ENCODE data around the gene GRID2.

GRID2 gene

GRCh38 chr4:93747220-93747619 lies 1443.5 kb downstream of the GRID2 start:
- Histone ChIP-seq H3K27ac (no peak overlapping the region), H3K36me3 (ENCODE audit: control insufficient read depth, insufficient read depth, low read length) (no peaks in the 10 kb centered on the region), H3K4me1 (no peaks in the 10 kb centered on the region), H3K79me2 (no peaks in the 10 kb centered on the region), H3K4me2 (ENCODE audit: low read length) (no peak overlapping the region), H3K4me3 (ENCODE audit: low read depth, low read length) (no peak overlapping the region), H2AFZ (no peak overlapping the region), H3K27me3 (ENCODE audit: control insufficient read depth, insufficient read depth, low read length) (no peaks in the 10 kb centered on the region), H3K9me3 (ENCODE audit: control insufficient read depth, low read length) (no peaks in the 10 kb centered on the region), H3K9ac (no peak overlapping the region)
- no peak for TF ChIP-seq CTCF (IDR thresholded peaks at IDR 0.05)

GRCh38 chr4:93748373-93749291 lies 1444.9 kb downstream of the GRID2 start:
- TF ChIP-seq CTCF (IDR thresholded peaks at IDR 0.05) = no peak
- Histone ChIP-seq H3K27me3 (ENCODE audit: control insufficient read depth, insufficient read depth, low read length) (no peaks in the 10 kb centered on the region), H3K36me3 (ENCODE audit: control insufficient read depth, insufficient read depth, low read length) (no peaks in the 10 kb centered on the region), H3K9ac (no peak overlapping the region), H3K4me3 (ENCODE audit: low read depth, low read length) (no peak overlapping the region), H3K27ac (no peak overlapping the region), H3K79me2 (no peaks in the 10 kb centered on the region), H2AFZ (no peak overlapping the region), H3K9me3 (ENCODE audit: control insufficient read depth, low read length) (no peaks in the 10 kb centered on the region), H3K4me1 (no peaks in the 10 kb centered on the region), H3K4me2 (ENCODE audit: low read length) (no peak overlapping the region)

- Histone ChIP-seq H3K4me2 (ENCODE audit: low read length) (no peak overlapping the region), H3K9me3 (ENCODE audit: control insufficient read depth, low read length) (no peaks in the 10 kb centered on the region), H3K9ac (no peak overlapping the region), H3K79me2 (no peaks in the 10 kb centered on the region), H2AFZ (no peak overlapping the region), H3K27me3 (ENCODE audit: control insufficient read depth, insufficient read depth, low read length) (no peaks in the 10 kb centered on the region), H3K36me3 (ENCODE audit: control insufficient read depth, insufficient read depth, low read length) (no peaks in the 10 kb centered on the region), H3K4me3 (ENCODE audit: low read depth, low read length) (no peak overlapping the region), H3K4me1 (no peaks in the 10 kb centered on the region), H3K27ac (no peak overlapping the region)
- no peak for TF ChIP-seq CTCF (IDR thresholded peaks at IDR 0.05)
Measured at GRCh38 chr4:93749292-93749761, 1445.6 kb downstream of the GRID2 start.

GRCh38 chr4:93751411-93751810 lies 1447.6 kb downstream of the GRID2 start:
- no peak overlapping the region for H3K4me3 ChIP-seq (ENCODE audit: low read depth, low read length)

More at GRCh38 chr4:93751411-93751810, 1447.6 kb downstream of the GRID2 start:
- no peak overlapping the region for H3K27ac ChIP-seq
- H3K4me1 ChIP-seq = no peaks in the 10 kb centered on the region
- H3K9ac ChIP-seq = no peak overlapping the region
- no peak overlapping the region for H3K4me2 ChIP-seq (ENCODE audit: low read length)
- H2AFZ ChIP-seq = no peak overlapping the region
- H3K79me2 ChIP-seq = no peaks in the 10 kb centered on the region
- no peaks in the 10 kb centered on the region for H3K27me3 ChIP-seq (ENCODE audit: control insufficient read depth, insufficient read depth, low read length)
- H3K9me3 ChIP-seq (ENCODE audit: control insufficient read depth, low read length) = no peaks in the 10 kb centered on the region
- no peaks in the 10 kb centered on the region for H3K36me3 ChIP-seq (ENCODE audit: control insufficient read depth, insufficient read depth, low read length)
- TF ChIP-seq CTCF (IDR thresholded peaks at IDR 0.05) = no peak
